HG03097 (cell line): ENCODE data around the gene DDX47.
"Not testable (repeated sequence)": the region's sequence is repeated elsewhere in the genome, so short reads cannot be mapped to it uniquely, and the experiment has no call there.

Experiments used
- ATAC-seq: cut with Tn5 transposase; IDR thresholded peaks from one replicate; pipeline ENCODE4 v1.9.1; 2021; ENCODE audit not compliant: unreplicated experiment, low FRiP score

DDX47 gene

DNA sequence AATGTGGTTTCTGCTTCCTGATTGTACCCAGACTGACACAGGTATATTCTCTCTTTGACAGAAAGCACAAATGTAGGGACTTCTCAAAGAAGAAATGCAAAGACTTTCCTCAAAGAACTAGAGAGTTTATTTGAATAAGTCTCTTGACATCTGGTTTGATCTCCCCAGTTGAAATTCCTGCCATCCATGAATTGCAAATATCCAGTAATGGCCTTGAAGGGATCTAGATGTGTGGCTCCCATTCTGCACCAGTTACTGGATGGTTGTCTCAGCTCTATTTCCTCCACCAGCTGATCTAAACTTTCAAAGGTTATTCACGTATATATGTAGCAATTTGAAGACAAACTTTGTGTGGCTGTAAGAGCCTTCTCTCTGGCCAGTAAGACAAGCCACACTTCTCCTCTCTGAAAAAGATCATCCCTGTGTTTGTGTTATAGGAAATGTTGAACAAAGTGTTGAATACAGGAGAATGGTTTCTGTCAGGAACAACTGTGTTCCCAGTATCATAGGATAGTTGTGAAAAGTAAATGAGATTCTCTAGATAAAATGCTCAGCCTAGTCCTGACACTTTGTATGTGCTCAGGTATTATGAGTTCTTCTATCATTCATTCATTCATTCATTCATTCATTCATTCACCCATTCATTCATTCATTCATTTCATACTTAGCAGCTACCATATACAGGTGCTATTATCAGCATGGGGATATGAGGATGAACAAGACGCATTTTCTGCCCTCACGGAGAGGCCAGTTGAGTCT lies 55.5 kb downstream of the DDX47 start:
- no peak for ATAC-seq

- no peak for ATAC-seq
Measured at GRCh38 chr12:12870465-12870864, 57.3 kb downstream of the DDX47 start.

- ATAC-seq, result no peak
Measured at GRCh38 chr12:12871587-12872138, 58.5 kb downstream of the DDX47 start.

- ATAC-seq, result no peak
Measured at GRCh38 chr12:12872139-12872933, 59.2 kb downstream of the DDX47 start.

DNA sequence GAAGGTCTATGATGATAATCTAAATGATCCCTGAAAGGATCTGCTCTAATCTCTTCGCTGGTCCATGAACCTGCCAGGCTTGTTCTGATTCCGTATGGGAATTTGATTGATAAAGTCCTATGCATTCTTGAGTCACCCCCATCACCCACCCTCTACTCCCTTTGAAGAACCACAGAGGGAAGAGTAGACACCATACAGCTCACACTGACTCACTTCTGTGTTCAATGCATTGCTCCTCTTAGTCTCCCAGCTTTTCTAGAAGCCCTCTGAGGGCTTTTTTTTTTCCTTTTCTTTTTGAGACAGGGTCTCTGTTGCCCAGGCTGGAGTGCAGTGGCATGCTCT lies 59.8 kb downstream of the DDX47 start:
- ATAC-seq, result no peak

- ATAC-seq, result no peak
Measured at GRCh38 chr12:12874029-12874428, 60.9 kb downstream of the DDX47 start.

GRCh38 chr12:12875301-12875700 lies 62.2 kb downstream of the DDX47 start:
- ATAC-seq, result not testable (repeated sequence)

GRCh38 chr12:12877153-12877768 lies 64.1 kb downstream of the DDX47 start:
- ATAC-seq, result no peak

GRCh38 chr12:12877781-12878455 lies 64.8 kb downstream of the DDX47 start:
- no peak for ATAC-seq
